ENCODE results near the gene EXOG.

GRCh38 chr3:38549082-38549481 lies 52.9 kb downstream of the EXOG start:
- no peak for TF ChIP-seq POLR2A (IDR thresholded peaks at IDR 0.05)
- no peak for TF ChIP-seq CTCF (IDR thresholded peaks at IDR 0.05)
- no peak for TF ChIP-seq POLR2AphosphoS5 (IDR thresholded peaks at IDR 0.05)
- no peak for TF ChIP-seq EP300 (IDR thresholded peaks at IDR 0.05)
